K562 (cell line): ENCODE measurements around the gene VMP1. TPM values are rescaled to one million over a fixed set of nuclear protein-coding genes. Genes with fewer than 3 reads are reported as not detected.

Experiments
- CHD1 ChIP-seq: fragments of 200-600 bp; sonication (generic); IDR thresholded peaks from one replicate; pipeline ENCODE4 v1.6.1; 2012; ENCODE audit warnings: mild to moderate bottlenecking, moderate library complexity, low read length, inconsistent platforms
- EWSR1 ChIP-seq: fragments of 450-650 bp; IDR thresholded peaks from 2 replicates; pipeline ENCODE4 v1.6.1; 2018; ENCODE audit warnings: borderline replicate concordance, mild to moderate bottlenecking, low read depth, moderate library complexity; ENCODE audit not compliant: partially characterized antibody
- GATAD2B ChIP-seq: fragments of 450-650 bp; IDR thresholded peaks from 2 replicates; pipeline ENCODE4 v1.6.1; 2017; ENCODE audit warnings: mild to moderate bottlenecking, borderline replicate concordance
- HMGN3 ChIP-seq: IDR thresholded peaks from 2 replicates; pipeline ENCODE4 v1.6.1; 2011; ENCODE audit warnings: borderline replicate concordance, low read depth, mild to moderate bottlenecking, mixed read lengths, low read length; ENCODE audit not compliant: insufficient read length; ENCODE audit errors: extremely low read depth
- HNRNPLL ChIP-seq: fragments of 200-400 bp; formaldehyde crosslinking; IDR thresholded peaks from 2 replicates; pipeline ENCODE4 v1.6.1; 2017; ENCODE audit warnings: low read length, low read depth, mild to moderate bottlenecking; ENCODE audit not compliant: poor library complexity, severe bottlenecking
- NCOR1 ChIP-seq: fragments of 450-650 bp; IDR thresholded peaks from 2 replicates; pipeline ENCODE4 v1.6.1; 2016; ENCODE audit warnings: mild to moderate bottlenecking, moderate library complexity
- ZBTB7A ChIP-seq: IDR thresholded peaks from 2 replicates; pipeline ENCODE4 v1.6.1; 2011; ENCODE audit warnings: low read depth, mild to moderate bottlenecking, low read length, moderate library complexity, borderline replicate concordance; ENCODE audit not compliant: control insufficient read depth
- ZNF445 ChIP-seq: fragments of 250-450 bp; sonication (Bioruptor Pico); IDR thresholded peaks from 2 replicates; pipeline ENCODE4 v1.4.0; 2020; ENCODE audit warnings: low read depth, mild to moderate bottlenecking, moderate library complexity
- polyA plus RNA-seq, 8 experiments: library from polyadenylated mRNA; depleted of rRNA in 4 of 8; stranded (reverse) in 5 of 8; unstranded in 3 of 8; fragments of >200 nt; fragmentation: Nextera tagmentation in 2 of 8; fragmentation: Illumina TruSeq in 1 of 8; extraction: Ambion mirVana in 2 of 8; extraction: Trizol in 1 of 8; gene quantifications; 2 replicates each; pipeline versions ENCODE4 v1.2.1 to v1.2.3, GENCODE V29; 2011 to 2014; ENCODE audit warnings: inconsistent platforms in 1 of 8, missing spikeins in 1 of 8
- total RNA-seq, 7 experiments: library from RNA; depleted of rRNA in 6 of 7; stranded (reverse); fragments of >200 nt in 6 of 7; fragmentation: Illumina TruSeq in 2 of 7; extraction: Trizol in 2 of 7; gene quantifications; 2 replicates each; pipeline versions ENCODE4 v1.2.1 to v1.2.3, GENCODE V29; 2011 to 2021; ENCODE audit warnings: low replicate concordance in 1 of 7
- TF ChIP-seq, protein P1 (sequence below): IDR thresholded peaks from 2 replicates; pipeline ENCODE4 v1.6.1; 2012; ENCODE audit warnings: low read depth, low read length, improper control_type of control experiment, borderline replicate concordance
- TF ChIP-seq, protein P2 (sequence below): fragments of 450-650 bp; formaldehyde crosslinking; IDR thresholded peaks from 2 replicates; pipeline ENCODE4 v1.4.0; 2020; ENCODE audit warnings: mild to moderate bottlenecking, moderate library complexity
- TF ChIP-seq, protein P3 (sequence below): fragments of 250-450 bp; sonication (Bioruptor Pico); IDR thresholded peaks from 2 replicates; pipeline ENCODE4 v1.9.0; 2021; ENCODE audit warnings: mild to moderate bottlenecking, inconsistent platforms
- TF ChIP-seq, protein P4 (sequence below), 3 experiments: fragments of 200-800 bp in 1 of 3; sonication (Bioruptor generic) in 1 of 3; sonication (generic) in 1 of 3; formaldehyde crosslinking in 1 of 3; IDR thresholded peaks; 2 replicates each; pipeline versions ENCODE4 v1.6.1 to v1.8.0; 2016 to 2022; ENCODE audit warnings: mild to moderate bottlenecking in 2 of 3, missing compliant biosample characterization in 2 of 3, missing genetic modification characterization in 2 of 3, missing genetic modification reagents in 1 of 3
- TF ChIP-seq, protein P5 (sequence below), 3 experiments: IDR thresholded peaks in 2 of 3; conservative IDR thresholded peaks in 1 of 3; 2 replicates each; pipeline ENCODE4 v1.5.1; 2011 to 2012; ENCODE audit warnings: low read length in 3 of 3, mild to moderate bottlenecking in 3 of 3, control low read depth in 2 of 3, improper control_type of control experiment in 1 of 3, inconsistent platforms in 1 of 3, low read depth in 1 of 3, mixed read lengths in 1 of 3, moderate library complexity in 1 of 3; ENCODE audit not compliant: insufficient read depth in 2 of 3
- TF ChIP-seq, protein P6 (sequence below), 2 experiments: fragments of 450-650 bp; conservative IDR thresholded peaks; 2 replicates each; pipeline ENCODE4 v1.6.1; 2017; ENCODE audit warnings: mild to moderate bottlenecking in 2 of 2, moderate library complexity in 2 of 2

The VMP1 gene
- total and polyA plus RNA-seq, 9 of the 15 experiments (the other 6 are each of a cell fraction or from before 2014, with no cell fraction given): 123 to 304 (median 151) TPM

DNA sequence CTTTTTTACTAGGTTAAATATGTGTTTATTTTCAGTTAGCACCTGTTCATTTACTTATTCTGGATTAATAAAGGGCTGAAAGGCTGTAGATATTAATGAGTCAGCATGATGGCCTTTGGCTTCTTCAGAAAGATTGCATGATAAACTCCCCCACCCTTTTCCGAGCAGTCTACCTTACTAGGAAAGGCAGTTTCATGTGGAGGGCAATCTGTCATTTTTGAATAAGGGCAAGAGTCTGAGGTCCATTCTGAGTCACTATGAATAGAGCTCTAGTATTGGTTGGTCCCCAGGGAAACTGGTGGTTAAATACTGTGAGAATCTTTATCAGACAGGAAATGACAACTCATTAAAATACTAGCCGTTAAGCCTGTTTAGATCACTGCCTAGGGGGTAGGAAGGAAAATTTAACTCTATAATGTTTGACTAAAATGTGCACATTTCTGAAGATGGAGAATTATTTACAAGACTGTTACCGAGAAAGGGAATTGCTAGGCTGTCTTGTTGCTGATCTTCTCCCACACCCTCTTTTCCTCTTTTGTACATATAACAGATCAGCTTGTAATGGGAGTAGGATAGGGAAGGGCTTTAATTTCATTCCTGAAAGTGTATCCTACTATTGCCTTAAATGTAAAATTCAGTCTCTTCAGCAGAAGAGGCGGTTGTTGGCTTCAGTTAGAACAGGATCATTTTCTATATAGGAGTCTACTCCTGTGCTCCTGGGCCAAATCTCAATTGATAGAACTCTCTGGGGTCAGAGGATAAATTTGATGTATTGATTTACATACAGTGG is 122.0 kb downstream of the VMP1 start (continued):
- TF ChIP-seq, protein P1, sequence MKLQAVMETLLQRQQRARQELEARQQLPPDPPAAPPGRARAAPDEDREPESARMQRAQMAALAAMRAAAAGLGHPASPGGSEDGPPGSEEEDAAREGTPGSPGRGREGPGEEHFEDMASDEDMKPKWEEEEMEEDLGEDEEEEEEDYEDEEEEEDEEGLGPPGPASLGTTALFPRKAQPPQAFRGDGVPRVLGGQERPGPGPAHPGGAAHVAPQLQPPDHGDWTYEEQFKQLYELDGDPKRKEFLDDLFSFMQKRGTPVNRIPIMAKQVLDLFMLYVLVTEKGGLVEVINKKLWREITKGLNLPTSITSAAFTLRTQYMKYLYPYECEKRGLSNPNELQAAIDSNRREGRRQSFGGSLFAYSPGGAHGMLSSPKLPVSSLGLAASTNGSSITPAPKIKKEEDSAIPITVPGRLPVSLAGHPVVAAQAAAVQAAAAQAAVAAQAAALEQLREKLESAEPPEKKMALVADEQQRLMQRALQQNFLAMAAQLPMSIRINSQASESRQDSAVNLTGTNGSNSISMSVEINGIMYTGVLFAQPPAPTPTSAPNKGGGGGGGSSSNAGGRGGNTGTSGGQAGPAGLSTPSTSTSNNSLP: peak; percentile 99
- TF ChIP-seq CHD1 (no peak), ZNF445 (CRISPR knock-in tag) (no peak), EWSR1 (peak; percentile 68), NCOR1 (peak; percentile 74), HMGN3 (peak; percentile 48), ZBTB7A (no peak), GATAD2B (no peak; the same call in 1 of the 2 replicates), HNRNPLL (no peak)
- TF ChIP-seq, protein P2, sequence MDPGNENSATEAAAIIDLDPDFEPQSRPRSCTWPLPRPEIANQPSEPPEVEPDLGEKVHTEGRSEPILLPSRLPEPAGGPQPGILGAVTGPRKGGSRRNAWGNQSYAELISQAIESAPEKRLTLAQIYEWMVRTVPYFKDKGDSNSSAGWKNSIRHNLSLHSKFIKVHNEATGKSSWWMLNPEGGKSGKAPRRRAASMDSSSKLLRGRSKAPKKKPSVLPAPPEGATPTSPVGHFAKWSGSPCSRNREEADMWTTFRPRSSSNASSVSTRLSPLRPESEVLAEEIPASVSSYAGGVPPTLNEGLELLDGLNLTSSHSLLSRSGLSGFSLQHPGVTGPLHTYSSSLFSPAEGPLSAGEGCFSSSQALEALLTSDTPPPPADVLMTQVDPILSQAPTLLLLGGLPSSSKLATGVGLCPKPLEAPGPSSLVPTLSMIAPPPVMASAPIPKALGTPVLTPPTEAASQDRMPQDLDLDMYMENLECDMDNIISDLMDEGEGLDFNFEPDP (CRISPR knock-in tag): no peak
- TF ChIP-seq, protein P3, sequence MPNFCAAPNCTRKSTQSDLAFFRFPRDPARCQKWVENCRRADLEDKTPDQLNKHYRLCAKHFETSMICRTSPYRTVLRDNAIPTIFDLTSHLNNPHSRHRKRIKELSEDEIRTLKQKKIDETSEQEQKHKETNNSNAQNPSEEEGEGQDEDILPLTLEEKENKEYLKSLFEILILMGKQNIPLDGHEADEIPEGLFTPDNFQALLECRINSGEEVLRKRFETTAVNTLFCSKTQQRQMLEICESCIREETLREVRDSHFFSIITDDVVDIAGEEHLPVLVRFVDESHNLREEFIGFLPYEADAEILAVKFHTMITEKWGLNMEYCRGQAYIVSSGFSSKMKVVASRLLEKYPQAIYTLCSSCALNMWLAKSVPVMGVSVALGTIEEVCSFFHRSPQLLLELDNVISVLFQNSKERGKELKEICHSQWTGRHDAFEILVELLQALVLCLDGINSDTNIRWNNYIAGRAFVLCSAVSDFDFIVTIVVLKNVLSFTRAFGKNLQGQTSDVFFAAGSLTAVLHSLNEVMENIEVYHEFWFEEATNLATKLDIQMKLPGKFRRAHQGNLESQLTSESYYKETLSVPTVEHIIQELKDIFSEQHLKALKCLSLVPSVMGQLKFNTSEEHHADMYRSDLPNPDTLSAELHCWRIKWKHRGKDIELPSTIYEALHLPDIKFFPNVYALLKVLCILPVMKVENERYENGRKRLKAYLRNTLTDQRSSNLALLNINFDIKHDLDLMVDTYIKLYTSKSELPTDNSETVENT (CRISPR knock-in tag): no peak
- TF ChIP-seq, protein P4, sequence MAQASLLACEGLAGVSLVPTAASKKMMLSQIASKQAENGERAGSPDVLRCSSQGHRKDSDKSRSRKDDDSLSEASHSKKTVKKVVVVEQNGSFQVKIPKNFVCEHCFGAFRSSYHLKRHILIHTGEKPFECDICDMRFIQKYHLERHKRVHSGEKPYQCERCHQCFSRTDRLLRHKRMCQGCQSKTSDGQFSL (CRISPR knock-in tag; IDR thresholded peaks at IDR 0.05): 0 out of 2 replicates have a peak, but pooled peaks have one; percentile 24
- TF ChIP-seq, protein P4 (tag; IDR thresholded peaks at IDR 0.05): no peak
- TF ChIP-seq, protein P5, sequence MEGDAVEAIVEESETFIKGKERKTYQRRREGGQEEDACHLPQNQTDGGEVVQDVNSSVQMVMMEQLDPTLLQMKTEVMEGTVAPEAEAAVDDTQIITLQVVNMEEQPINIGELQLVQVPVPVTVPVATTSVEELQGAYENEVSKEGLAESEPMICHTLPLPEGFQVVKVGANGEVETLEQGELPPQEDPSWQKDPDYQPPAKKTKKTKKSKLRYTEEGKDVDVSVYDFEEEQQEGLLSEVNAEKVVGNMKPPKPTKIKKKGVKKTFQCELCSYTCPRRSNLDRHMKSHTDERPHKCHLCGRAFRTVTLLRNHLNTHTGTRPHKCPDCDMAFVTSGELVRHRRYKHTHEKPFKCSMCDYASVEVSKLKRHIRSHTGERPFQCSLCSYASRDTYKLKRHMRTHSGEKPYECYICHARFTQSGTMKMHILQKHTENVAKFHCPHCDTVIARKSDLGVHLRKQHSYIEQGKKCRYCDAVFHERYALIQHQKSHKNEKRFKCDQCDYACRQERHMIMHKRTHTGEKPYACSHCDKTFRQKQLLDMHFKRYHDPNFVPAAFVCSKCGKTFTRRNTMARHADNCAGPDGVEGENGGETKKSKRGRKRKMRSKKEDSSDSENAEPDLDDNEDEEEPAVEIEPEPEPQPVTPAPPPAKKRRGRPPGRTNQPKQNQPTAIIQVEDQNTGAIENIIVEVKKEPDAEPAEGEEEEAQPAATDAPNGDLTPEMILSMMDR (IDR thresholded peaks at IDR 0.05 in 2 of 3, conservative IDR thresholded peaks at IDR 0.05 in 1 of 3; ENCODE audit: insufficient read depth in 2 of 3, low read depth in 1 of 3, low read length in 3 of 3): no peak
- TF ChIP-seq, protein P6, sequence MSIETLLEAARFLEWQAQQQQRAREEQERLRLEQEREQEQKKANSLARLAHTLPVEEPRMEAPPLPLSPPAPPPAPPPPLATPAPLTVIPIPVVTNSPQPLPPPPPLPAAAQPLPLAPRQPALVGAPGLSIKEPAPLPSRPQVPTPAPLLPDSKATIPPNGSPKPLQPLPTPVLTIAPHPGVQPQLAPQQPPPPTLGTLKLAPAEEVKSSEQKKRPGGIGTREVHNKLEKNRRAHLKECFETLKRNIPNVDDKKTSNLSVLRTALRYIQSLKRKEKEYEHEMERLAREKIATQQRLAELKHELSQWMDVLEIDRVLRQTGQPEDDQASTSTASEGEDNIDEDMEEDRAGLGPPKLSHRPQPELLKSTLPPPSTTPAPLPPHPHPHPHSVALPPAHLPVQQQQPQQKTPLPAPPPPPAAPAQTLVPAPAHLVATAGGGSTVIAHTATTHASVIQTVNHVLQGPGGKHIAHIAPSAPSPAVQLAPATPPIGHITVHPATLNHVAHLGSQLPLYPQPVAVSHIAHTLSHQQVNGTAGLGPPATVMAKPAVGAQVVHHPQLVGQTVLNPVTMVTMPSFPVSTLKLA (conservative IDR thresholded peaks at IDR 0.05): peak; percentile 26 to 74; a peak in 3 of 4 replicates
